ENCODE results near the gene BCL11B. TPM values are rescaled to one million over a fixed set of nuclear protein-coding genes. Genes with fewer than 3 reads are reported as not detected.

Gene BCL11B
- total RNA-seq, 1 experiment from 2014 or later, result 3.2 TPM

DNA sequence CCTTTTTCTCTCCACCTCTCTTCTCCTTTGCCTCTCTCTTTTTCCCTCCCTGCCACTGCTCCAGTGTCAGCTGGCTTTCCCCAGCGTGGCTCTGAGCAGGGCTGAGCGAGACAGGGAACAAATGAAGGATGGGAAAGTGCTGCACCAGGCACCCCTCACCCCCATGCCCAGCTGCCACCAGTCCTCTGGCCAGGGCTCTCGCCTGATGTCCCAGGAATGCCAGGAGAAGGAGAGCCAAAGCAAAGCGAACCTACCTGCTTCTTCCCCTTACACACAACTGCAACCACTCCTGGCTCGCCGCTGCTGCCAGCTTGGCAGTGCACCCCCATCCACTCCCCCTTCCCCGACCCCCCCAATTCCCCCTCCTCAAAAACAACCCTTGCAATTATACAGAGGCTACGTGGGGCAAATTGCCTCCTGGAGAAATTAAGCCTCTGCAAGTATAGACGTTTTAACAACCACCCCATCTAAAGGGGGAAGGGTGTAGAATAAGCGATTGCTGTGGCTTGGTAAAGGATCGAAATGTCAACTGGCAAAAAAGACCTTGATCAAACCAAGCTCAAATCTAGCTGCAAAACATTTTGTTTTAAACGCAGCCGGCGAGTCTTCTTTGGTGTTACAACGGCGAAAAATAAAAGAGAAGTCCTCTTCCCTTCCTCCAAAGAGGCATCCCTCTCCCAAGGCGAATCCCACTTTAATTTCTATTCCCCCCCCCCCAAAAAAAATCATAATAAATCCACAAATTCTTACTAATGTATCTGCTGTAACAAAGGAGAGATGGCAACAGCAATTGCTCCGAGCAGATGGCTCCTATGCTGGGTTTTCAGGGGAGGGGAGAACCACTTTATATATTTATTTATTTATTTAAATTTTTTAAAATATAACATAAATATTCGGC, 2.9 kb downstream of the BCL11B start:
- no peak for DNase-seq (ENCODE audit: low spot score)

GRCh38 chr14:99267837-99268781, 3.9 kb downstream of the BCL11B start:
- no peak for DNase-seq (ENCODE audit: low spot score)

DNA sequence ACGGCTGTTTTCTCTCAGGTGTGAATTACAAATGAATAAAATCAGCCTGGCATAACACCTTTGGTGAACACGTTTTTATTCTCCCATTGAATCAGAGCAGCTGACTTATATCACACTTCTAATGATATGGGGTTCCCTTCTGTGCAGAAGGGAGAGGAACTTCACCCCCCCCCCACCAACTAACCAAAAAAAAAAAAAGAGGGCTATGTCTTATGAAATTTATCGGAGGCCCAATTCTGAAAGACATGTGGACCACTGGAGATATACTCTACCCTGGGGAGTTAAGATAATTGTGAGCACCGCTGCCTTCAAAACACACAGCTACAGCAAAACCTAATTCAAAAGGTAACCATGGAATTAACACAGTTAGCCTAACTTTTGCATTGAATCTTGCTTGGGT, 4.6 kb downstream of the BCL11B start:
- no peak for DNase-seq (ENCODE audit: low spot score)

DNA sequence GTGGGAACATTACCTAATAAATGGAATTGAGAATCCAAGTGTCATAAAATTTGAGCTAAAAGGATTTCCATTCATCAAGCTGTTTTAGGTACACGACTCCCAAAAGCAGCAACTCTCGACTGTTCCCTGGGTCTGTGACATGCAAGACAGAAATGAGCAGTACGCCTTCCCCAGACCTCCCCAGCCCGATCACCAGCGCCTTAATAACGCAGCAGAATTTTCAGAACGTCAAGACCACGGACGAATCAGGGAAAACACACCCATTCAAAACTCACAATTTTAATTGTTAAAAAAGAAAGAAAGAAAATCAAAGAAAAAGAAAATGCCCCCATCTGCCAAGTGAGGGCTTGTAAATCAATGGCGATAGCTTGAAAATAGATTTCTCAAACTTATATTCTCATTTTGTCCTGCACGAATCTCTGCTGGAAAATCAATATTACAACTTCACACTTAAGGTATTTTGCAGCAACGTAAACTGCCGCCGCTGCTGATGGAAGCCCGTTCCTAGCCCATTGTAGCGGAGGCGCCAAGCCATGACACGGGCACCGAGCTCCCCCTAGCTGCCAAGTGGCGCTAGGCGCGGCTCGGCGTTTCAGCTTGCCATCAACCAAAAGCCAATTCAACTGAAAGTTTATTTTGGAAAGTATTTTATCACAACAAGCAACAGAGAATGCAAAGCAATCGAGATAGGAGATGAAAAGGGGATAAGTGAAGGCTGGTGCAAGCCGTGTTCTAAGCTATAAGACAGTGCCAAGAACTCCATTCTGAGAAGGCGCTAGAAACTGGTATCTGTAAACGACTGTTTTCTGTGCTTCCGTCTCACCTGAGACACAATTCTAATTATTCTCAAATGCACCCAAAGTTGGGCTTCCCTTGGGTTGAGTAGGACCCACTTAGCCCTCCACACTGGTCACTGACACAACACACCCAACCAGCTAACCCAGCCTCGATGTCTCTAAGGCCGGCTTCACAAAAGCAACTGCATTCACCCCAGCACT, 5.5 kb downstream of the BCL11B start:
- peak; percentile 71 for DNase-seq (ENCODE audit: low spot score)

DNA sequence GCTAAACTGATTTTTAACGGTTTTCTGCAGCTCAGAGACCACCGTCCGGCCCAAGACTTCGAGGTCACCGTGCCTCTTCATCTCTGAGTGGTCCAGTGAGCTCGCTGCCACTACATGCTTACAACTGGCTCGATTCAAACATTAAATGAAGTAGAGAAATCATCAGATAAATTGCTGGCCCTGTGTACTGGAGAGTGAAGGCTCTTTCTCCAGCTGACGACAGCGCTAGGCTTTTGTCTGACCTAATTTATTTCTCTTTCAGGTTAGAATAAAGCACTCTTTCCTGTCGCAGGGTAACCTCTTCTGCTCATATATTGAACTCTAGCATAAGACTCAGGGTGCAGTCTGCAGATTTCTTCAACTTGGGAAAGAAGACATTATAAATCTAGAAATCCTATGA, 6.4 kb downstream of the BCL11B start:
- DNase-seq (ENCODE audit: low spot score), result no peak

DNA sequence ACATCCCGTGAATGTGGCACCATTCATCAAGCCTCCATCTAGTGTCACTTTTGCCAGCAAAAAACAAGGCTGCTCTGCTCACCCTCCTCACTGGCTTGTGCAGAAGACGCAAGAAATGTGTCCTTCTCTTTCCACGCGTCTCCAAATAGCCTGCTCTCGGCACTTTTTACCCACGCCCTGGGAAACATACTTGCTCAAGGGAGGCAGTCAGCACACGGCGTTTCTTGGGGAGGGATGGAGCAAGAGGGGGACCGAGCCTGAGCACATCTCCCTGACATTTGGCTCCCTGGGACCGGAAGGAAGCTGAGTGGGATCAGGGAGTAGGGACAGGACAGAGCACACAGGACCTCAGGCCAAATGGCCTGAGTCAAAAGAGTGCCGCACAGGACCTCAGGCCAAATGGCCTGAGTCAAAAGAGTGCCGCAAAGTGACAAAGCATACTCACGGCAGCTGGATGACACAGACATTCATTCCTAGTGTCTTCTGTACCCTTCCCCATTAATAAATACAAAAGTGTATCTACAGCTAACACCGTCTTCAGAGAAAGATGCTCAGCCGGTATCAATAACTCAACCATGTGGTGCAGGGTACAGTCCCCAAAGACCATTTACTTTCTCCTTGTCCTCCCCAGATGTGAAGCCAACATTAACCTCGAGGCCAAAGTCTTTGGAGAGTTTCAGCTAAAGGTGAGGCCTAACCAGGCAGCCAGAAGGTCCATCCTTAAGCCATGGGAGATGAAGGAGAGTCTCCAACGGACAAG, 7.1 kb downstream of the BCL11B start:
- DNase-seq (ENCODE audit: low spot score), result no peak

GRCh38 chr14:99263564-99264330, 8.2 kb downstream of the BCL11B start:
- DNase-seq (ENCODE audit: low spot score), result no peak

DNA sequence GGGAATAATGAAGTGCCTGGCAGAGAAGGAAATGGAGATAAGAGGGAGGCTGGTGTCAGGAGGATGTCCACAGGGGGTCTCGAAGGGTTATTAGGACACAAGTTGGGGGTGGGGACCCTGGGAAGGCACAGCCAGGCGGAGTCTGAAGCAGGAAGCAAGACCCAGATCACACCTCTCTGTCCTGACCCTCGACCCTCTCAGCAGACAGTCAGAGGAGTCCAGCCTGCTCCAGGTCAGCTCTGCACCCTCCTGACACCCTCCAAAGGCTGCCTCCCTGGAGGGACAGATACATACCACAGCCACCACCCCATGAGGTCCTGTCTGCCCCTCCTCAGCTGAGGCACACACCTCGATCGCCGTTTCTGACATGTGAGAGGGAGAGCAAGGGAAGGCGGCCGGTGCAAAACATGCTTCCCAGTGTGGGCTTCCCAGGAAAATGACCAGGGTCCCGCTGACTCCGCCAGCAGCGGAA, 9.0 kb downstream of the BCL11B start:
- no peak for DNase-seq (ENCODE audit: low spot score)

DNA sequence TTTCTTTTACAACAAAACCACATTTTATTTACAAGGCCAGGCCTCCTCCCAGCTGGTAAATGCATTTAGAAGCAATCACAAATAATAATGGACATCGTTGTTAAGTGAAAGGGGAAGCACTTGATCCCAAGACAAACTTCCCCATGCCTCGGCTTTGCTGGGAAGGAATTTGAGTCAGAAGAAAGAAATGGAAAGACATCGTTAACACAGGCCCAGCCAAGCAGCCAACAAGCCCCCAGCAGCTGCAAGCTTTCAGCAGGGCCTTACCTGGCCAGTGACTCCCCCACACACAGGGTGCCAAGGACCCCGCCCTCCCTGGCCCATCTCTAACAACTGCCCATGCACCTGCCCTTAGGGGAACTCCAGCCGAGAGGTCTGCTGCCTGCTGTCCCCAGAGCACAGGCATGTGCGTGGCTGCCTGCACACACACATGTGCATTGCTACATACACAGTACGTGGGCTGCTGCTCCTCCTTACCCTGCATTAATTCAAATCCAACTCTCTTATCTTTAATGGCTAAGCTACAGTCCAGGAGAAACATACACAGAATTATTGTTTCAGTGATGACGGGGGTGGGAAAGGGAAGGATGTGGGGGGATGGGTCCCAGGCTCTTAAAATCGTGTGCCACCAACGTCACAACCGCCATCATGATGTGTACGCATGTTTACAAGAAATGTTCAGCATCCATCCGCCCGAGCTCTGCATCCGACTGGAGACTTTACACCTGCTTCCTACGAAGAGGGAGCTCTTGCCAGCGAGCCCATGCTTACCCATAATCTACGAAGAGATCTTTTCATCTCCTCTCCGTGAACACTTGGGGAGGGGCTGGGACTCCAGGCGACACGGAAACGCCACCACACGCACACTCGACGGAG, 9.8 kb downstream of the BCL11B start:
- DNase-seq (ENCODE audit: low spot score), result no peak

- no peak for DNase-seq (ENCODE audit: low spot score)
Measured at GRCh38 chr14:99260587-99261551, 11.1 kb downstream of the BCL11B start.

- DNase-seq (ENCODE audit: low spot score), result no peak
Measured at GRCh38 chr14:99260116-99260515, 11.9 kb downstream of the BCL11B start.

DNA sequence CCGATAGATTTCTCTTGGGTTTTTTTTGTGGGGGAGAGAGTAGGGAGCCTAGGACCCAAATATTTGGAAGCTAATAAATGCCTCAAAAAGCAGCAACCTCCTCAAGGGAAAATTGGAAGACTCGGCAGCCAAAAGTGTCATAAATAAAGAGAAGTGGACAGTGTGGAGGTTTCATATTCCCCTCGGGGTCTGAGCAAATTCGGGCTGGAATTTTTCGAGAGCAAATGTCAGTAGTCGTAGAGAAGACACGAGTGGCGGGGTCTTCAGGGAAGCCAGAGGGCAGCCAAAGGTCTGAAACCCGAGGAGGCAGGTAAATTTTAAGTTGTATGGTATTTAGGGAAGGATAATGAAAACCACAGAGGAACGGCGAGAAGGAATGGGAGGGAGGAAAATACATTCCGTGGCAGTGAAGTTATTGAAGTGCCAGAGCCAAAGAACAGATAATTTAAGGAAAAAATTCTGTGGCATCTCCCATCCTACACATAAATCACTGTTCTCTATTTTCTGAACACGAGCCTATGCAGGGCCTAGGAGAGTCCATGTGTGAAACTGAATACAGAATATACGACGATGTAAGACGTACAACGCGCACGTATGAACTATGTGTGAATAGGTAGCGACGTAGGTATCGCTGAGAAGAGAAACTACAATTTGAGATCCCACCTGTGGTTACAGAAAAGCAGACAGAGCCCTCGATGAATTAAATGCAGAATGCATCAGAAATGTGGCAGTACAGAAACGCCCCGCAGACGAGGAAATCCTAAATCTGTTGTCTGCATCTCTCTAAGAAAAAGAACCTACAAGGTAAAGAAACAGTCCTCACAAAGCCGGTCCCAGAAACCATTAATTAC, 12.9 kb downstream of the BCL11B start:
- DNase-seq (ENCODE audit: low spot score), result no peak

GRCh38 chr14:99258341-99258861, 13.6 kb downstream of the BCL11B start:
- no peak for DNase-seq (ENCODE audit: low spot score)

DNA sequence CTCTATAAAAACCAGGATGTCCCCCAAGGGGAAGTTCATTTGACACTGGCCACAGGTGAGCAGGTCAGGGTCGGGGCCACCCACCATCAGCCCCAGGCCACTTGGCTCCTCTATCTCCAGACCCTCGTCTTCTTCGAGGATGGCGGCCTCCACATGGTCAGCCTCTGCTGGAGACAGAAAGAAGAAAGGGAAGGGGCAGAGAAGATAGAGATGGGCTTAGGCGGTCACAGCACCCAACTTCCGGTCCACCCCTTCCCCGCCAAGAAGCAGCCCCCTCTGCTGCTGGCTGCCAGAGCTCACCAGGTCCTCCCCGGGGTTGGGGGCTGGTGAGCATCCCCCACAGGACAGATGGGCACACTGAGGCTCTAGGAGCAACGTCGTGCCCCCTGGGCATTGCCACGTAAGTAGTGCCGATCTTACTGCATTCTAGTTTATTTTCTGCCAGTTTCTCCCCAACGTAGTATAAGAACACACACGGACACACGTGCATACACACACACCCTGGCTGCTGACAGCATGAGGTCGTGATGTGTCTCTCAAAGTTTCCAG, 14.2 kb downstream of the BCL11B start:
- DNase-seq (ENCODE audit: low spot score), result no peak

DNA sequence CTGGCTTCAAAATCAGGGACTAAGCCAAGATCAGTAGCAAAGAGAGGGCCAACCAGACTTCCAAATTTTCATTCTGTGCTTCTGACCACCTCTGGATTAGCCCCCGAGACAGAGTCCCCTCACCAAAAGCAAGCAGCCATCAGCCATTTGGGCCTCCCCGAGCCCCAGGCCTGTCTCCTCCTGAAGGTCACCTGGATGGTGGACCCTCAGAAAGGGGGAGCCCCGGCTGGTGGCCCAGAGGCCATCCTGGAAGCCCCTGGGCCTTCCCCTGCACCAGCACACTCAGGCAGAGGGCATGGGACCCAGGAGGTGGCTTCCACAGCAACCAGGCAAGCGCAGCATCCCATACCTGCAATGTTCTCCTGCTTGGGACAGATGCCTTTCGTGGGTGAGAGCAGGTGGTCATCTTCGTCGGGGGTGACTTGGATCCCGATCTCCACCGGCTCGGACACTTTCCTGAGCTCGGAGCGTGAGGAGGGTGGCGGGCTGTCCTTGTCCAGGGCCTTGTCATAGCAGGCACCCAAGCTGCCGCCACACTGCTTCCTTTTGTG, 14.8 kb downstream of the BCL11B start:
- DNase-seq (ENCODE audit: low spot score), result no peak

All from HT-29 (cell line).